ENCODE measurements around the gene CTLA4.

Gene CTLA4

GRCh38 chr2:203905656-203906055 is 38.1 kb downstream of the CTLA4 start:
- Histone ChIP-seq H3K27me3 (no peaks in the 10 kb centered on the region), H3K4me3 (no peak overlapping the region), H3K9ac (no peak overlapping the region), H3K36me3 (peaks cover 0 to 15% (median 0%) of the 10 kb centered on the region in 11 experiments; a peak in 3 of 22 replicates), H3K9me3 (replicated peaks in 1 of 11) (peaks cover 21 to 45% (median 24%) of the 10 kb centered on the region in 11 experiments), H4K20me1 (no peaks in the 10 kb centered on the region), H3K4me1 (peaks cover 23 to 55% (median 27%) of the 10 kb centered on the region in 10 experiments), H3K27ac (no peak overlapping the region), H3K4me2 (no peak overlapping the region)
- no peak for TF ChIP-seq Cebpa-rat (IDR thresholded peaks at IDR 0.05)

DNA sequence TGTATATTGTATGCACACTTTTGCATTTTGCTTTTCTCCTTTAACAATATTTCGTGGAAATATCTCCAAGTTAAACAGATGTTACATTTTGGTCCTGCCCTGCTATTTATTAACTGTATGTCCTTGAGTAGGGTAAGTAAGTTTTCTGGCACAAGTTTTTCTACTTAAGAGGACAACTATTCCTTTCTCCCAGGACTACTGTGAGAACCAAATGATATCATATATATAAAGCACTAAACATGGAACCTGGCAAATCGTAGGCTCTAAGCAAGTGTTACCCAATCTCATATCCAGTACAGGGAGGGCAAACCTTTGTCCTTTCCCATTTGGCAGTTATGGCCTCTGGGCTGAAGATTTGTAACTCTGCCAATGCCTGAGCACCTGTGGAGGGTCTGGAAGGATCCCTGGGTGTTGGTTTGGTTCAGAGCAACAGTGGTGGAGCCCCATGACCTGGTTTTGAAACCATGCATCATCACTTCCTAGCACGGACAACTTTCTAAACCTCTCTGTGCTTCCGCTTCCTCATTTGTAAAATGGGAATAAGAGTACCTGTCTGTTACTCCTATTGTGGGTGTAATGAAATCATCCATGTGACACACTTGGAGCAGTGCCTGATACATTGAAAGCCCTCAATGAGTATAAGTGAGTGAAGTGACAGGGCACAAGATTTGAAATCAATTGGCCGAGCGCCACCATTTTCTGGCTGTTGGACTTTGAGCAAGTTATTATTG is 40.7 kb downstream of the CTLA4 start:
- Histone ChIP-seq H3K27me3 (no peaks in the 10 kb centered on the region), H3K4me2 (peak overlapping the region; percentile 71 to 86 (median 80)), H4K20me1 (no peaks in the 10 kb centered on the region), H3K27ac (peak overlapping the region; percentile 11 to 87 (median 71); a peak in 18 of 22 replicates), H3K4me3 (no peak overlapping the region), H3K4me1 (peaks cover 23 to 55% (median 27%) of the 10 kb centered on the region in 10 experiments), H3K9me3 (replicated peaks in 1 of 11) (peaks cover 0 to 19% (median under 1%) of the 10 kb centered on the region in 11 experiments; a peak in 15 of 22 replicates), H3K9ac (peak overlapping the region in 4 of 11 experiments; percentile 47 to 69 (median 54); a peak in 8 of 22 replicates), H3K36me3 (peaks cover 0 to under 1% (median 0%) of the 10 kb centered on the region in 11 experiments; a peak in 3 of 22 replicates)
- no peak for TF ChIP-seq Cebpa-rat (IDR thresholded peaks at IDR 0.05)

GRCh38 chr2:203908797-203909185 is 41.2 kb downstream of the CTLA4 start:
- Histone ChIP-seq H3K27ac (peak overlapping the region; percentile 11 to 87 (median 71); a peak in 21 of 22 replicates), H3K36me3 (no peaks in the 10 kb centered on the region; a peak in 2 of 22 replicates), H3K27me3 (no peaks in the 10 kb centered on the region), H3K4me1 (peaks cover 24 to 58% (median 29%) of the 10 kb centered on the region in 10 experiments), H3K9me3 (replicated peaks in 1 of 11) (peaks cover 0 to 13% (median 0%) of the 10 kb centered on the region in 11 experiments; a peak in 7 of 22 replicates), H3K4me2 (peak overlapping the region; percentile 71 to 86 (median 80)), H4K20me1 (no peaks in the 10 kb centered on the region), H3K9ac (peak overlapping the region in 7 of 11 experiments; percentile 12 to 69 (median 48); a peak in 10 of 22 replicates), H3K4me3 (no peak overlapping the region)
- no peak for TF ChIP-seq Cebpa-rat (IDR thresholded peaks at IDR 0.05)

GRCh38 chr2:203909261-203909967 is 41.8 kb downstream of the CTLA4 start:
- peak overlapping the region; percentile 71 to 86 (median 80) for H3K4me2 ChIP-seq
- H3K36me3 ChIP-seq, result no peaks in the 10 kb centered on the region; a peak in 1 of 22 replicates
- peak in 2 of 11 experiments; percentile 24 to 25; a peak in 1 of 22 replicates for TF ChIP-seq Cebpa-rat (IDR thresholded peaks at IDR 0.05)
- H3K4me3 ChIP-seq, result peak overlapping the region; percentile 16 to 62 (median 44); a peak in 13 of 20 replicates
- peak overlapping the region; percentile 0 to 70 (median 47); a peak in 18 of 22 replicates for H3K9ac ChIP-seq
- H3K9me3 ChIP-seq (replicated peaks in 1 of 11), result peaks cover 0 to 11% (median 0%) of the 10 kb centered on the region in 11 experiments; a peak in 3 of 22 replicates
- no peaks in the 10 kb centered on the region for H4K20me1 ChIP-seq
- H3K4me1 ChIP-seq, result peaks cover 30 to 64% (median 35%) of the 10 kb centered on the region in 10 experiments
- H3K27me3 ChIP-seq, result no peaks in the 10 kb centered on the region
- peak overlapping the region in 10 of 11 experiments; percentile 39 to 87 (median 72); a peak in 18 of 22 replicates for H3K27ac ChIP-seq

DNA sequence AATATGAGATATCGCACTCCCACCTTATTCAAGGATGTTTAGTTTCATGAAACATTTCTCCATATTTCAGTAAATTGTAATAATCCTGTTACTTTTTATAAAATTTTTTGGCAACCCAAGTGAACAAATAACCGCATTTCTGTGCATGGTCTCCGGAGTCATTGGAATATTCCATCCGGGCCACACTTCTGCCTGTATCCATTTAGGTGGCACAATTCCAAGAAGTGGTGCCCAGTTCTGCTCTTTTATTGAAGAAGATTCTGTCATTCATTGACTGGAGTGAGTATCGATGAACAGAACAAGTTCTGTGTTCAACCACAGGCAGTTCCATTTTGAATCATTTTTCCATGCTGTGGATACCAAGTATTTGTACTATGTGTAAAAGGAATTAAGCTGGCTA is 42.4 kb downstream of the CTLA4 start:
- no peak for TF ChIP-seq Cebpa-rat (IDR thresholded peaks at IDR 0.05)
- peaks cover 36 to 70% (median 41%) of the 10 kb centered on the region in 10 experiments for H3K4me1 ChIP-seq
- H4K20me1 ChIP-seq, result no peaks in the 10 kb centered on the region
- no peaks in the 10 kb centered on the region; a peak in 1 of 22 replicates for H3K36me3 ChIP-seq
- H3K9me3 ChIP-seq (replicated peaks in 1 of 11), result peaks cover 0 to 5% (median 0%) of the 10 kb centered on the region in 11 experiments; a peak in 3 of 22 replicates
- peak overlapping the region; percentile 71 to 86 (median 80); a peak in 20 of 22 replicates for H3K4me2 ChIP-seq
- peak overlapping the region in 1 of 10 experiments; percentile 55; a peak in 4 of 20 replicates for H3K4me3 ChIP-seq
- peak overlapping the region in 7 of 11 experiments; percentile 0 to 69 (median 27); a peak in 11 of 22 replicates for H3K9ac ChIP-seq
- peak overlapping the region in 5 of 11 experiments; percentile 21 to 87 (median 73); a peak in 6 of 22 replicates for H3K27ac ChIP-seq
- H3K27me3 ChIP-seq, result no peaks in the 10 kb centered on the region

- no peak for TF ChIP-seq Cebpa-rat (IDR thresholded peaks at IDR 0.05)
- H3K4me2 ChIP-seq, result peak overlapping the region; percentile 6 to 68 (median 51); a peak in 21 of 22 replicates
- no peaks in the 10 kb centered on the region for H4K20me1 ChIP-seq
- H3K4me1 ChIP-seq, result peaks cover 32 to 40% (median 37%) of the 10 kb centered on the region in 10 experiments
- no peak overlapping the region for H3K4me3 ChIP-seq
- H3K27me3 ChIP-seq, result no peaks in the 10 kb centered on the region
- H3K36me3 ChIP-seq, result no peaks in the 10 kb centered on the region
- peaks cover 0 to 5% (median 0%) of the 10 kb centered on the region in 11 experiments; a peak in 1 of 22 replicates for H3K9me3 ChIP-seq (replicated peaks in 1 of 11)
- peak overlapping the region in 7 of 11 experiments; percentile 4 to 38 (median 15); a peak in 7 of 22 replicates for H3K27ac ChIP-seq
- no peak overlapping the region for H3K9ac ChIP-seq
Measured at GRCh38 chr2:203913947-203914346, 46.4 kb downstream of the CTLA4 start.

DNA sequence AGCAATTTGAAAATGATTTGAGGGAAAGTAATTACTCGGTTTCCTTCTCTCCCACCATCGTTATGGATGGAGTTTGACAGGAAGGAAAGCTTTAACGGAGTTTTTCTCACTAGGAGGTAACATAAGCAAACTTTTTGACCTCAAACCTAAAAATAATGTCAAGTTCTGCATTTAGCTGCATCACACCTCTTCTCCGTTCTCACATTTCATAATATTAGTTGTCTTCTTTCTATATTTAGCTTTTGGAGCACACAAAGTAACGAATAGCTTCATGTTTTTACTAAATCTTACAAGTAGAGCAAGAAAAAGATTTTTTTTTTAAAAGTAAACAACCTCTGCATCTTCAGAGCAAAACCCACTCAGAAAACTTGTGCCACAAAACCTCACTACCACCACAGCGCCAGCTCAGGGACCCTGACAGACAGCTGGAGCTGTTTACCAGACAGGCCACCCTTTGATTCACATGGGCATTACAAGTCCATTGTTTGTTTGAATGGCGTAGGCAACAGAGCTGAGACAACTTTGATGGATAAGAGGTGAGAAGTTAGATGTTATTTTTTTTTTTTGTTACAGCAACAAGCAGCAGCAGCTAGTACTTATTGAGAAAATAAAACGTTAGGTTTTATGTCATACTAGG is 47.1 kb downstream of the CTLA4 start:
- H3K36me3 ChIP-seq, result no peaks in the 10 kb centered on the region
- no peak for TF ChIP-seq Cebpa-rat (IDR thresholded peaks at IDR 0.05)

GRCh38 chr2:203915256-203915655 is 47.7 kb downstream of the CTLA4 start:
- no peak overlapping the region for H3K9ac ChIP-seq
- peak overlapping the region in 8 of 11 experiments; percentile 4 to 51 (median 30); a peak in 11 of 22 replicates for H3K27ac ChIP-seq
- no peaks in the 10 kb centered on the region for H3K27me3 ChIP-seq
- H3K4me2 ChIP-seq, result peak overlapping the region in 10 of 11 experiments; percentile 34 to 68 (median 54); a peak in 20 of 22 replicates
- TF ChIP-seq Cebpa-rat (IDR thresholded peaks at IDR 0.05), result no peak
- H3K9me3 ChIP-seq (replicated peaks in 1 of 11), result peaks cover 0 to 5% (median 0%) of the 10 kb centered on the region in 11 experiments; a peak in 1 of 22 replicates
- no peak overlapping the region for H3K4me3 ChIP-seq
- H4K20me1 ChIP-seq, result no peaks in the 10 kb centered on the region
- H3K36me3 ChIP-seq, result no peaks in the 10 kb centered on the region
- peaks cover 21 to 32% (median 25%) of the 10 kb centered on the region in 10 experiments for H3K4me1 ChIP-seq

More for the DNA sequence above, 47.1 kb downstream of the CTLA4 start:
- Histone ChIP-seq H3K9me3 (replicated peaks in 1 of 11) (peaks cover 0 to 5% (median 0%) of the 10 kb centered on the region in 11 experiments; a peak in 1 of 22 replicates), H4K20me1 (no peaks in the 10 kb centered on the region), H3K4me2 (peak overlapping the region; percentile 6 to 68 (median 51)), H3K4me1 (peaks cover 26 to 38% (median 31%) of the 10 kb centered on the region in 10 experiments), H3K4me3 (no peak overlapping the region), H3K27ac (peak overlapping the region in 8 of 11 experiments; percentile 4 to 51 (median 30); a peak in 13 of 22 replicates), H3K27me3 (no peaks in the 10 kb centered on the region), H3K9ac (no peak overlapping the region)
